ENCODE data around the gene RACK1. TPM values are rescaled to one million over a fixed set of nuclear protein-coding genes. Genes with fewer than 3 reads are reported as not detected.
"Not testable (repeated sequence)": the region's sequence is repeated elsewhere in the genome, so short reads cannot be mapped to it uniquely, and the experiment has no call there.

RACK1 gene
- polyA plus RNA-seq, 2 of the 4 experiments (the other 2 are of a cell fraction), result 2,590 to 3,139 TPM

GRCh38 chr5:181243564-181244343 lies at the start of gene RACK1 (continued):
- TF ChIP-seq CTCF (IDR thresholded peaks at IDR 0.05) (no peak), E2F6 (IDR thresholded peaks at IDR 0.05; ENCODE audit: borderline replicate concordance, low read depth) (no peak; the same call in 1 of the 2 replicates), MYC (IDR thresholded peaks at IDR 0.05; ENCODE audit: borderline replicate concordance, low read length) (peak; percentile 90; the same call in 1 of the 2 replicates), FOSL2 (IDR thresholded peaks at IDR 0.05) (no peak), FOSL2 (CRISPR knock-in tag; IDR thresholded peaks at IDR 0.05) (no peak), FOSB (CRISPR knock-in tag; IDR thresholded peaks at IDR 0.05) (no peak), JUN (IDR thresholded peaks at IDR 0.05) (peak; percentile 91 to 98), POLR2A (IDR thresholded peaks at IDR 0.05; ENCODE audit: low read length) (peak; percentile 93), KDM5A (IDR thresholded peaks at IDR 0.05) (no peak; the same call in 1 of the 2 replicates), CEBPB (IDR thresholded peaks at IDR 0.05) (no peak), EHF (CRISPR knock-in tag; IDR thresholded peaks at IDR 0.05) (no peak), EP300 (IDR thresholded peaks at IDR 0.05) (no peak), HOXB5 (CRISPR knock-in tag; IDR thresholded peaks at IDR 0.05) (no peak), POLR2AphosphoS2 (conservative IDR thresholded peaks at IDR 0.05; ENCODE audit: low read length) (no peak), SMC3 (IDR thresholded peaks at IDR 0.05) (no peak), USF2 (IDR thresholded peaks at IDR 0.05) (no peak), NR3C1 (IDR thresholded peaks at IDR 0.05) (no peak), RFX5 (IDR thresholded peaks at IDR 0.05) (no peak), NPAS2 (CRISPR knock-in tag; IDR thresholded peaks at IDR 0.05; ENCODE audit: borderline replicate concordance) (no peak)
- TF ChIP-seq, protein P1, sequence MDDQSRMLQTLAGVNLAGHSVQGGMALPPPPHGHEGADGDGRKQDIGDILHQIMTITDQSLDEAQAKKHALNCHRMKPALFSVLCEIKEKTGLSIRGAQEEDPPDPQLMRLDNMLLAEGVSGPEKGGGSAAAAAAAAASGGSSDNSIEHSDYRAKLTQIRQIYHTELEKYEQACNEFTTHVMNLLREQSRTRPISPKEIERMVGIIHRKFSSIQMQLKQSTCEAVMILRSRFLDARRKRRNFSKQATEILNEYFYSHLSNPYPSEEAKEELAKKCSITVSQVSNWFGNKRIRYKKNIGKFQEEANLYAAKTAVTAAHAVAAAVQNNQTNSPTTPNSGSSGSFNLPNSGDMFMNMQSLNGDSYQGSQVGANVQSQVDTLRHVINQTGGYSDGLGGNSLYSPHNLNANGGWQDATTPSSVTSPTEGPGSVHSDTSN (IDR thresholded peaks at IDR 0.05), result peak; percentile 68; the same call in 1 of the 2 replicates
- TF ChIP-seq, protein P2, sequence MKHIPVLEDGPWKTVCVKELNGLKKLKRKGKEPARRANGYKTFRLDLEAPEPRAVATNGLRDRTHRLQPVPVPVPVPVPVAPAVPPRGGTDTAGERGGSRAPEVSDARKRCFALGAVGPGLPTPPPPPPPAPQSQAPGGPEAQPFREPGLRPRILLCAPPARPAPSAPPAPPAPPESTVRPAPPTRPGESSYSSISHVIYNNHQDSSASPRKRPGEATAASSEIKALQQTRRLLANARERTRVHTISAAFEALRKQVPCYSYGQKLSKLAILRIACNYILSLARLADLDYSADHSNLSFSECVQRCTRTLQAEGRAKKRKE (CRISPR knock-in tag; IDR thresholded peaks at IDR 0.05; ENCODE audit: low read depth), result no peak
- TF ChIP-seq, protein P3, sequence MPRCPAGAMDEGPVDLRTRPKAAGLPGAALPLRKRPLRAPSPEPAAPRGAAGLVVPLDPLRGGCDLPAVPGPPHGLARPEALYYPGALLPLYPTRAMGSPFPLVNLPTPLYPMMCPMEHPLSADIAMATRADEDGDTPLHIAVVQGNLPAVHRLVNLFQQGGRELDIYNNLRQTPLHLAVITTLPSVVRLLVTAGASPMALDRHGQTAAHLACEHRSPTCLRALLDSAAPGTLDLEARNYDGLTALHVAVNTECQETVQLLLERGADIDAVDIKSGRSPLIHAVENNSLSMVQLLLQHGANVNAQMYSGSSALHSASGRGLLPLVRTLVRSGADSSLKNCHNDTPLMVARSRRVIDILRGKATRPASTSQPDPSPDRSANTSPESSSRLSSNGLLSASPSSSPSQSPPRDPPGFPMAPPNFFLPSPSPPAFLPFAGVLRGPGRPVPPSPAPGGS (IDR thresholded peaks at IDR 0.05), result peak; percentile 95; the same call in 2 of the 3 replicates
- TF ChIP-seq, protein P4, sequence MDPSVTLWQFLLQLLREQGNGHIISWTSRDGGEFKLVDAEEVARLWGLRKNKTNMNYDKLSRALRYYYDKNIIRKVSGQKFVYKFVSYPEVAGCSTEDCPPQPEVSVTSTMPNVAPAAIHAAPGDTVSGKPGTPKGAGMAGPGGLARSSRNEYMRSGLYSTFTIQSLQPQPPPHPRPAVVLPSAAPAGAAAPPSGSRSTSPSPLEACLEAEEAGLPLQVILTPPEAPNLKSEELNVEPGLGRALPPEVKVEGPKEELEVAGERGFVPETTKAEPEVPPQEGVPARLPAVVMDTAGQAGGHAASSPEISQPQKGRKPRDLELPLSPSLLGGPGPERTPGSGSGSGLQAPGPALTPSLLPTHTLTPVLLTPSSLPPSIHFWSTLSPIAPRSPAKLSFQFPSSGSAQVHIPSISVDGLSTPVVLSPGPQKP (IDR thresholded peaks at IDR 0.05; ENCODE audit: low read depth, low read length), result 0 out of 2 replicates have a peak, but pooled peaks have one; percentile 57

DNA sequence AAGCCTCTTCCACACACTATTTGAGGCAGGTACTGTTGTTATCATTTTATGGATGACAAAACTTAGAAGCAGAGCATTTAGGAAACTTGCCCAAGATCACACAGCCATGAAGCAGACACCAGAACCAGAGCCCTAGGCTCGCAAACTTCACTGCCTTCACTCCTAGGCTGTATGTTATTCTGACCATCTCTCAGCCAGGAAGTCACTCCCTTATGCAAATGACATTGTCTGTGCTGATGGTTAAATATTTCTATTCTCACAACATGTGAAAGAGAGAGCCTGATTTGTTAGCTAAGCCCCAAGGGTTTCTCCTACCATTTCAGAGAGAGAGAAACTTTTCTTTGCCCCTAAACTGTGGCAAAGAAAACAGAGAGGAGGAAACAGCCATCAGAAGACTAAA lies 43.6 kb upstream of the RACK1 start:
- H3K9me3 ChIP-seq; POLR2A ChIA-PET; ATAC-seq; H3K4me1 ChIP-seq; DNase-seq (ENCODE audit: low read depth in 1 of 2, low spot score in 1 of 2); FAIRE-seq; H3K4me3 ChIP-seq; CTCF ChIA-PET; H3K27ac ChIP-seq; H3K4me2 ChIP-seq: not testable (repeated sequence)
- WGBS (ENCODE audit: missing lambda C conversion rate), result 34% methylated on average over 1 of the region's 1 CpG

DNA sequence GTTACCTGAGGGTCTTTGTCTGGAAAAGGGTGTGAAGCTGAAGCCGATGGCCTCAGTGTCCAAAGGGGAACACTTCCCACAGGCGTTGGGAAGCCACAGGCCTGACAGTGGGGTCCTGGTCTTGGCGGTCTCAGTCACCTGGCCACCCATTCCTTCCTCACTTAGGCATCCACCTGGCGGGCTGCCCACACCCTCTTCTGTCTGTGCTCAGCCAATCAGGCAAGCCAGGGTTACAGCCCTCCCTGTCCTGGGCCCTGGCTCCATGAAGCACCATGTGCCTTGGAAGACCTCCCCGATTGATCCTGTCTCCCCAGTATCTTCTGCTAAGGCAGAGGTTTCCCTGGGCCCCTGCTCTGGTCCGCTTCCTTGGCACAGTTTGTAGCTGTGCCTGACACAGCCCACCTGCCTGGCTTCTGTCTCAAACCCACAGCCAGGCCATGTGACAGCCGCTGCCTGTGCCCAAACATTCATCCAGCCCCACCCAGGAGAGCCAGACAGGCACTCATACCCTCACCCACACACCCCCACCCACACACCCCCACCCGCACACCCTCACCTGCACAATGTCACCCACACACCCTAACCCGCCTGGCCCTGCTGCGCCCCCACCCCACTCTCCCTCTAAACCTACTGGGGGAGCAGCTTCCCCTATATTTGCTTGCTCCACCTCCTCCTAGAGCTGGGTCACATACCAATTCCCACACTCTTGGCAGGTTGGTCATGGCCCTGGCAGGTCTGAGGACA lies 42.4 kb upstream of the RACK1 start:
- H3K4me2 ChIP-seq; H3K4me3 ChIP-seq; DNase-seq (ENCODE audit: low read depth in 1 of 2, low spot score in 1 of 2); H3K9me3 ChIP-seq; FAIRE-seq; H3K4me1 ChIP-seq; H3K27ac ChIP-seq; ATAC-seq; POLR2A ChIA-PET; CTCF ChIA-PET: not testable (repeated sequence)
- WGBS (ENCODE audit: missing lambda C conversion rate), result 74% methylated on average over 7 of the region's 10 CpGs

Data from A549 (cell line).